ENCODE measurements around the gene CLCA1.

DNA sequence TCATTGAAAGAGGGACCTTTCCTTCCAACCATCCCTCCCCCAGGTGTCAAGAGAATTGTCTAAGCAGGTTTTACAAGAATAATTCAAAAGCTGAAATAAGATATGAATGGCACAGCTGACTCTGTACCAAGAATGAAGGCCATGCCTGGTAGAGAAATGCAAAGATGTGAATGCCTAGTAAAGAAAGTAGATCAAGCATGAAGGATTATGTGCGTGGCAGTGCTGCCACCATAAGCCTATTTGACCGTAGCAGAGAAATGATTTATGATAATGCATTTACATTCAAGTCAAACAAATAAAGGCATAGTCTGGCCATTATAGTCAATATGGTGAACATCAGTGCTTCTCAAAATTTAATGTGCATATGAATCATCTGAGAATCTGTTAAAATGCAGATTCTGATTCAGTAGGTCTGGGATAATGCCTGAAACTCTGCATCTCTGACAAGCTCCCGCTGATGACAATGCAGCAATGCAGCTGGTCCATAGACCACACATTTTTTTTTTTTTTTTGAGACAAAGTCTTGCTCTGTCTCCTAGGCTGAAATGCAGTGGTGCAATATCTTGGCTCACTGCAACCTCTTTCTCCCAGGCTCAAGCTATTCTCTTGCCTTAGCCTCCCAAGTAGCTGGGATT, 61.6 kb downstream of the CLCA1 start:
- TF ChIP-seq, protein P1, sequence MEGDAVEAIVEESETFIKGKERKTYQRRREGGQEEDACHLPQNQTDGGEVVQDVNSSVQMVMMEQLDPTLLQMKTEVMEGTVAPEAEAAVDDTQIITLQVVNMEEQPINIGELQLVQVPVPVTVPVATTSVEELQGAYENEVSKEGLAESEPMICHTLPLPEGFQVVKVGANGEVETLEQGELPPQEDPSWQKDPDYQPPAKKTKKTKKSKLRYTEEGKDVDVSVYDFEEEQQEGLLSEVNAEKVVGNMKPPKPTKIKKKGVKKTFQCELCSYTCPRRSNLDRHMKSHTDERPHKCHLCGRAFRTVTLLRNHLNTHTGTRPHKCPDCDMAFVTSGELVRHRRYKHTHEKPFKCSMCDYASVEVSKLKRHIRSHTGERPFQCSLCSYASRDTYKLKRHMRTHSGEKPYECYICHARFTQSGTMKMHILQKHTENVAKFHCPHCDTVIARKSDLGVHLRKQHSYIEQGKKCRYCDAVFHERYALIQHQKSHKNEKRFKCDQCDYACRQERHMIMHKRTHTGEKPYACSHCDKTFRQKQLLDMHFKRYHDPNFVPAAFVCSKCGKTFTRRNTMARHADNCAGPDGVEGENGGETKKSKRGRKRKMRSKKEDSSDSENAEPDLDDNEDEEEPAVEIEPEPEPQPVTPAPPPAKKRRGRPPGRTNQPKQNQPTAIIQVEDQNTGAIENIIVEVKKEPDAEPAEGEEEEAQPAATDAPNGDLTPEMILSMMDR (IDR thresholded peaks at IDR 0.05; ENCODE audit: insufficient read depth, low read depth, low read length) = no peak
- TF ChIP-seq EZH2 (IDR thresholded peaks at IDR 0.05; ENCODE audit: insufficient read depth, low read length) = no peak

Data from astrocyte (in vitro differentiated cells and primary cell).